GM19395 (cell line): Measurements from ENCODE around the gene TRIM17.

ENCODE experiments used
- ATAC-seq: cut with Tn5 transposase; IDR thresholded peaks from one replicate; pipeline ENCODE4 v1.9.1; 2021; ENCODE audit warnings: mild to moderate bottlenecking, moderate library complexity; ENCODE audit not compliant: unreplicated experiment

The TRIM17 gene

GRCh38 chr1:228370439-228370940, 46.2 kb downstream of the TRIM17 start:
- ATAC-seq = no peak

- no peak for ATAC-seq
Measured at GRCh38 chr1:228369608-228370438, 46.8 kb downstream of the TRIM17 start.

- ATAC-seq = no peak
Measured at GRCh38 chr1:228368801-228369607, 47.7 kb downstream of the TRIM17 start.

GRCh38 chr1:228367798-228368791, 48.6 kb downstream of the TRIM17 start:
- ATAC-seq = no peak

GRCh38 chr1:228366866-228367741, 49.6 kb downstream of the TRIM17 start:
- no peak for ATAC-seq

GRCh38 chr1:228366062-228366865, 50.4 kb downstream of the TRIM17 start:
- no peak for ATAC-seq

- ATAC-seq = no peak
Measured at GRCh38 chr1:228365271-228366061, 51.2 kb downstream of the TRIM17 start.

- no peak for ATAC-seq
Measured at GRCh38 chr1:228364706-228365213, 51.9 kb downstream of the TRIM17 start.

- ATAC-seq = no peak
Measured at GRCh38 chr1:228364068-228364705, 52.5 kb downstream of the TRIM17 start.

GRCh38 chr1:228363686-228364067, 53.0 kb downstream of the TRIM17 start:
- ATAC-seq = no peak

- no peak for ATAC-seq
Measured at GRCh38 chr1:228362884-228363450, 53.7 kb downstream of the TRIM17 start.

GRCh38 chr1:228362141-228362883, 54.3 kb downstream of the TRIM17 start:
- ATAC-seq = no peak

GRCh38 chr1:228361314-228362140, 55.1 kb downstream of the TRIM17 start:
- ATAC-seq = no peak

- ATAC-seq = no peak
Measured at GRCh38 chr1:228360533-228361313, 55.9 kb downstream of the TRIM17 start.
